Measurements from ENCODE around the gene FAM24A.
A peak's percentile ranks its signal among the peaks of the same experiment; 100 is the strongest.

Gene FAM24A

GRCh38 chr10:122931088-122931906 lies 20.9 kb downstream of the FAM24A start:
- no peak for DNase-seq (ENCODE audit: low read depth)

GRCh38 chr10:122939133-122939855 lies 28.9 kb downstream of the FAM24A start:
- no peak for DNase-seq (ENCODE audit: low read depth)

GRCh38 chr10:122939856-122940543 lies 29.6 kb downstream of the FAM24A start:
- no peak for DNase-seq (ENCODE audit: low read depth)

- DNase-seq (ENCODE audit: low read depth): no peak
These were observed 38.9 kb downstream of the FAM24A start for GRCh38 chr10:122949296-122949695.

- DNase-seq (ENCODE audit: low read depth): peak; percentile 92
These were observed 43.7 kb downstream of the FAM24A start, which contains the start of gene C10orf88 for GRCh38 chr10:122953902-122954730. TSS of gene C10orf88 (minus strand) at chr10:122954227. CDS start at chr10:122954178, 49 bp downstream.

- no peak for DNase-seq (ENCODE audit: low read depth)
These were observed 44.3 kb downstream of the FAM24A start for GRCh38 chr10:122954731-122955050.

GRCh38 chr10:122955892-122956291 lies 45.5 kb downstream of the FAM24A start:
- no peak for DNase-seq (ENCODE audit: low read depth)

GRCh38 chr10:122957474-122957873 lies 47.1 kb downstream of the FAM24A start:
- DNase-seq (ENCODE audit: low read depth): no peak

- DNase-seq (ENCODE audit: low read depth): no peak
These were observed 52.0 kb downstream of the FAM24A start for GRCh38 chr10:122962405-122962804.
